Mesothelial cell of epicardium (in vitro differentiated cells): ENCODE results near the gene NMNAT2. TPM values are rescaled to one million over a fixed set of nuclear protein-coding genes. Genes with fewer than 3 reads are reported as not detected.

Experiments used
- DNase-seq, 2 experiments: peaks; one replicate each; pipeline ENCODE4 v3.0.0; 2021; ENCODE audit warnings: low spot score in 2 of 2; ENCODE audit not compliant: unreplicated experiment in 2 of 2
- H3K27ac Mint-ChIP-seq: 2 replicates; pipeline ENCODE4 v1.8.0; 2021; ENCODE audit warnings: mixed read lengths
- H3K27me3 Mint-ChIP-seq: 2 replicates; pipeline ENCODE4 v1.8.0; 2021; ENCODE audit warnings: low read depth, mixed read lengths
- H3K36me3 Mint-ChIP-seq: 2 replicates; pipeline ENCODE4 v1.8.0; 2021; ENCODE audit warnings: mixed read lengths
- H3K4me1 Mint-ChIP-seq: 2 replicates; pipeline ENCODE4 v1.8.0; 2021; ENCODE audit warnings: mixed read lengths
- H3K4me3 Mint-ChIP-seq: 2 replicates; pipeline ENCODE4 v1.8.0; 2021; ENCODE audit warnings: mild to moderate bottlenecking, moderate library complexity, mixed read lengths
- H3K9me3 Mint-ChIP-seq: 2 replicates; pipeline ENCODE4 v1.8.0; 2021; ENCODE audit warnings: mixed read lengths
- CTCF ChIP-seq: fragments of 200-600 bp; sonication (generic); IDR thresholded peaks from one replicate; pipeline ENCODE4 v1.5.0; 2021; ENCODE audit warnings: antibody characterized with exemption; ENCODE audit not compliant: unreplicated experiment
- total RNA-seq: library from RNA; stranded (reverse); gene quantifications from 3 replicates; pipeline ENCODE4 v1.2.1, GENCODE V29; 2021

Gene NMNAT2
- total RNA-seq, 1 donor from 2014 or later = 1.2 TPM

- no peak for DNase-seq
- Mint-ChIP-seq H3K36me3 (no peaks in the 10 kb centered on the region), H3K4me1 (peaks cover 23% of the 10 kb centered on the region), H3K4me3 (no peak overlapping the region), H3K27ac (no peak overlapping the region), H3K9me3 (no peaks in the 10 kb centered on the region), H3K27me3 (no peaks in the 10 kb centered on the region)
- TF ChIP-seq CTCF = no peak
Measured at GRCh38 chr1:183293241-183293640, 124.9 kb downstream of the NMNAT2 start.

- no peak for TF ChIP-seq CTCF
- H3K27me3 Mint-ChIP-seq = no peaks in the 10 kb centered on the region
- no peaks in the 10 kb centered on the region for H3K9me3 Mint-ChIP-seq
- H3K36me3 Mint-ChIP-seq = no peaks in the 10 kb centered on the region
- DNase-seq = no peak
- peaks cover 23% of the 10 kb centered on the region for H3K4me1 Mint-ChIP-seq
- no peak overlapping the region for H3K4me3 Mint-ChIP-seq
- H3K27ac Mint-ChIP-seq = peak overlapping the region; percentile 66
Measured at GRCh38 chr1:183291802-183292514, 126.2 kb downstream of the NMNAT2 start.

GRCh38 chr1:183291216-183291762 is 126.9 kb downstream of the NMNAT2 start:
- Mint-ChIP-seq H3K27me3 (no peaks in the 10 kb centered on the region), H3K4me3 (no peak overlapping the region), H3K27ac (peak overlapping the region; percentile 66), H3K9me3 (no peaks in the 10 kb centered on the region), H3K36me3 (no peaks in the 10 kb centered on the region), H3K4me1 (peaks cover 26% of the 10 kb centered on the region)
- no peak for DNase-seq
- TF ChIP-seq CTCF = no peak

- no peak for TF ChIP-seq CTCF
- peaks cover 26% of the 10 kb centered on the region for H3K4me1 Mint-ChIP-seq
- no peaks in the 10 kb centered on the region for H3K9me3 Mint-ChIP-seq
- H3K27ac Mint-ChIP-seq = no peak overlapping the region
- no peak for DNase-seq
- H3K27me3 Mint-ChIP-seq = no peaks in the 10 kb centered on the region
- no peaks in the 10 kb centered on the region for H3K36me3 Mint-ChIP-seq
- H3K4me3 Mint-ChIP-seq = no peak overlapping the region
Measured at GRCh38 chr1:183290628-183291027, 127.6 kb downstream of the NMNAT2 start.

- Mint-ChIP-seq H3K36me3 (no peaks in the 10 kb centered on the region), H3K4me1 (peaks cover 26% of the 10 kb centered on the region), H3K27ac (no peak overlapping the region), H3K4me3 (no peak overlapping the region), H3K9me3 (no peaks in the 10 kb centered on the region), H3K27me3 (no peaks in the 10 kb centered on the region)
- DNase-seq = no peak
- no peak for TF ChIP-seq CTCF
Measured at GRCh38 chr1:183289051-183289496, 129.1 kb downstream of the NMNAT2 start.
